NCI-H1105 (cell line): ENCODE results near the gene EDDM3A.

Experiments
- DNase-seq: peaks from one replicate; lab custom pipeline; 2025; lab: John Stamatoyannopoulos, UW

Gene EDDM3A

GRCh38 chr14:20789230-20789813 lies 43.6 kb downstream of the EDDM3A start:
- no peak for DNase-seq

GRCh38 chr14:20790464-20791116 lies 44.9 kb downstream of the EDDM3A start:
- DNase-seq: no peak

GRCh38 chr14:20791187-20791586 lies 45.5 kb downstream of the EDDM3A start:
- DNase-seq: no peak

GRCh38 chr14:20791597-20791996 lies 45.9 kb downstream of the EDDM3A start:
- DNase-seq: no peak

- DNase-seq: no peak
Measured at GRCh38 chr14:20792556-20792955, 46.9 kb downstream of the EDDM3A start.

GRCh38 chr14:20794644-20795369 lies 49.1 kb downstream of the EDDM3A start:
- DNase-seq: no peak

- no peak for DNase-seq
Measured at GRCh38 chr14:20797164-20797563, 51.5 kb downstream of the EDDM3A start.
